ENCODE data around the gene SCLT1.

The SCLT1 gene

DNA sequence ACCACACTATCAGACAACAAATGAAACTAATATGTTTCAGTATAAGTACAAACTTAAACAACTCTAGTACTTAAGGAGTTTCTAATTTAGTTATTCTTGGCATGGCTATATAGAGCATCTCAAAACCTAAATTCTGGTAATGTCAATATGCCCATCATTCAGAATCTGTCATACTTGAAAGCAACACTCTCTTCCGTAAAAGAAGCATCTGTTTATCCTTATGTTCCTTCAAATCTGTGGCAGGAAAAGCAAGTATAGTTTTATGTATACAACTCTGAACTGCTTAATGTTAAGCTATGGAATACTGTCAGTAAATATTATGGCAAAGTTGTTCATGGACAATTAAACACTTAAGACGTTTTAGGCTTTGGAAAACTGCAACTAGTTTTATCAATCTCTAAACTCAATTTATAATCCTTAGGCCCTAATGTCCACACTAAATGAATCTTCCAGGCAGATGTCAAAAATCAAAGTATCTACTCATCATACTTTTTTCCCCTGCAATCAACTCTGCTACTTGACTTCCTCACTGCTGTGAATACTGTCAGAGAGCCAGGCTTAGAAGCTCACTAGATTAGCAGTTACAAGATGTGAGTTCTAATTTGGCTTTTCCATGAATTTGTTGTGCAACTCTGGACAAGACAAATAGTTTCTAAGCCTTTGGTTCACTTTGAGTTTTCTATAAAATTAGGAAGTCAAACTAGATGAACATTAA, 109.4 kb downstream of the SCLT1 start:
- TF ChIP-seq, protein P1, sequence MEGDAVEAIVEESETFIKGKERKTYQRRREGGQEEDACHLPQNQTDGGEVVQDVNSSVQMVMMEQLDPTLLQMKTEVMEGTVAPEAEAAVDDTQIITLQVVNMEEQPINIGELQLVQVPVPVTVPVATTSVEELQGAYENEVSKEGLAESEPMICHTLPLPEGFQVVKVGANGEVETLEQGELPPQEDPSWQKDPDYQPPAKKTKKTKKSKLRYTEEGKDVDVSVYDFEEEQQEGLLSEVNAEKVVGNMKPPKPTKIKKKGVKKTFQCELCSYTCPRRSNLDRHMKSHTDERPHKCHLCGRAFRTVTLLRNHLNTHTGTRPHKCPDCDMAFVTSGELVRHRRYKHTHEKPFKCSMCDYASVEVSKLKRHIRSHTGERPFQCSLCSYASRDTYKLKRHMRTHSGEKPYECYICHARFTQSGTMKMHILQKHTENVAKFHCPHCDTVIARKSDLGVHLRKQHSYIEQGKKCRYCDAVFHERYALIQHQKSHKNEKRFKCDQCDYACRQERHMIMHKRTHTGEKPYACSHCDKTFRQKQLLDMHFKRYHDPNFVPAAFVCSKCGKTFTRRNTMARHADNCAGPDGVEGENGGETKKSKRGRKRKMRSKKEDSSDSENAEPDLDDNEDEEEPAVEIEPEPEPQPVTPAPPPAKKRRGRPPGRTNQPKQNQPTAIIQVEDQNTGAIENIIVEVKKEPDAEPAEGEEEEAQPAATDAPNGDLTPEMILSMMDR (IDR thresholded peaks at IDR 0.05; ENCODE audit: borderline replicate concordance, insufficient read depth, low read depth, low read length) = no peak

DNA sequence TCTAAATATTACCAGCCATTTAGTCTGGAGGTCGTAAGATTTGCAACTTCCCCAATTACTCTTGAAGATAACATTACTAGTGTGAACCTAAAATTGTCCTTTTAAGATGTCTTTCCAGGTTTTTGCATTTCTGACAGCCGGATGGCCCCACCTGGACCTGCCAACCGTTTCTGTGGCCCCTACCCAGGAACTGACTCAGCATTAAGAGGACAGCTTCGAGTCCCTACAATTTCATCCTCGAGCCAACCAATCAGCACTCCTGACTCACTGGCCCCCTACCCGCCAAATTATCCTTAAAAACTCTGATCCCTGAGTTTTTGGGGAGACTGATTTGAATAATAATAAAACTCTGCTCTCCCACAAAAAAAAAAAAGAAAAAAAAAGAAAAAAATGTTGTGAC, 112.0 kb downstream of the SCLT1 start:
- TF ChIP-seq, protein P1 (IDR thresholded peaks at IDR 0.05; ENCODE audit: borderline replicate concordance, insufficient read depth, low read depth, low read length) = no peak
- H3K4me3 ChIP-seq (ENCODE audit: low read depth, low read length) = no peak overlapping the region

More for the DNA sequence above, 109.4 kb downstream of the SCLT1 start:
- no peak overlapping the region for H3K4me3 ChIP-seq (ENCODE audit: low read depth, low read length)

DNA sequence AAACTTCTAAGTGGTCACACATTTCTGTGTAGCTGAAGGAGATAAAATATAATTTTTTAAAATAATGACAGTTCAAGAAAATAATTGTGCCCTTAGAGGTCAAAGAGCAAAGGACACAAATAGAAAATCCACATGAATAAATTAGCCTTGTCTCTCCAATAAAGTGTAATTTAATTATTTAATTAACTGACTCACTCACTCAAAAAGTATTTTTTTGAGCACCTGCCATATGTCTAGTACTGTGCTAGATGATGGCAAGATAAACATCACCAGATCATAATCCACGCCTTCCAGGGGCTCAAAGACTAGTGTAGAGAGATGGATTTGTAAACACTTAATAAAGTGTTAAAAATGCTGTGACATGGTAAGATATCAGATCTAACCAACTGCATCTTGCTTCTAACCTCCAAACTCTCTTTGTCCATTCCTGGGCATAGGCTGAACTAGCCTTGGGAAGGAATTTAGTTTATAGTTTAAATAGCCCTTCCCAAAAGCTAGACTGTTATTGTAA, 112.5 kb downstream of the SCLT1 start:
- H3K4me3 ChIP-seq (ENCODE audit: low read depth, low read length) = no peak overlapping the region
- TF ChIP-seq, protein P1 (IDR thresholded peaks at IDR 0.05; ENCODE audit: borderline replicate concordance, insufficient read depth, low read depth, low read length) = no peak

DNA sequence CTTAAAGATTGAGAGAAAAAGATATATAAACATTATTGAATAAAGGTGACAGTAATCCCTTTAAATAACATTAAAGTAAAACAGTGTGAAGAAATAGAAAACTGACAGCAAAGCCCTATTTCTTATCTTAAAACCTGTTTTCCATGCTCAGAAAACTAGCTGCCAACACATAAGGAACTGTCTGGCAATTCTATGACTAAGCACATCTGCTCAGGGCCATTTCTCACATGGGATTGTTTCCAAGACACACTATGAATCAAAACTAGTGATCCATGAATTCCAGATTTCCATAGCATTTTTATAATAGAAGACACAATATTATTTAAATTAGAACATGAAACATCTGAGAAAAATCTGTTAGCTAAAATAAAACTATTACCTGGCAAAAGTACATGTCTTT, 113.4 kb downstream of the SCLT1 start:
- no peak overlapping the region for H3K4me3 ChIP-seq (ENCODE audit: low read depth, low read length)
- TF ChIP-seq, protein P1 (IDR thresholded peaks at IDR 0.05; ENCODE audit: borderline replicate concordance, insufficient read depth, low read depth, low read length) = no peak

DNA sequence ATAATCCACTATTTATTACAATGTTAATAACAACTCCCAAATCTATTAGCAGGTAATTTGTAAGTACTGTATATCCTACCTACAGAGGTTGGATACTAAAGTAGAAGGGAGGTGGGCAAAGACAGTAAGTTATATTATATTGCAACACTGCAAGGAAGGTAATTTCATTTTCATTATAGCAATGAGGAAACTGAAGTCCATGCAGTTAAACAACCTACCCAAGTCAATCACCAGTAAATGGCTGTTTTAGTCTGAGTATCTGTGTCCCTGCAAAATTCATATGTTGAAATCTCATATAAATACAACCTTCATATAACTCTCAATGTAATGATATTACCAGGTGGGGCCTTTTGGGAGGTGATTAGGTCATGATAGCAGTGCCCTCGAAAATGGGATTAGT, 114.4 kb downstream of the SCLT1 start:
- TF ChIP-seq, protein P1 (IDR thresholded peaks at IDR 0.05; ENCODE audit: borderline replicate concordance, insufficient read depth, low read depth, low read length) = no peak
- H3K4me3 ChIP-seq (ENCODE audit: low read depth, low read length) = no peak overlapping the region

DNA sequence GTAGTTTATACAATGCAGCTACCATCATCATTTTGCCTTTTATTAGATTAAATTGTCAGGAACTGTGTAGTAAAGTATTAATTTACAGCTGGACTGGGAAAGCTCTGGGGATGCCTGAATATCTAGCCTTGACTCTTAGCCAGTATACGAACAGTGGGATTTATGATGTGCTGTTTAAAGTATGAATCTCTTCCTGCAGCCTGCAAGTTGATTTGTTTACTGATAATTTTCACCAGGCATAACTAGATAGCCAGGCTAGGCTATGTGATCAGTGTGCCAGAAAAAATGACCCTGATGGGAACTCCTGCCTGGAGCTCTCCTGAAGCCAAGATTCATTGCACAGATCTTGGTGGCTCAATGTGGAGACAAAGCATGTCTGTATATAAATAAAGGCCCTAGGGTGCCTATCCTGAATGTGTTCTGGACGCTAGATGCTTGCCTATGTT, 119.2 kb downstream of the SCLT1 start:
- TF ChIP-seq, protein P1 (IDR thresholded peaks at IDR 0.05; ENCODE audit: borderline replicate concordance, insufficient read depth, low read depth, low read length) = no peak
- no peak overlapping the region for H3K4me3 ChIP-seq (ENCODE audit: low read depth, low read length)

DNA sequence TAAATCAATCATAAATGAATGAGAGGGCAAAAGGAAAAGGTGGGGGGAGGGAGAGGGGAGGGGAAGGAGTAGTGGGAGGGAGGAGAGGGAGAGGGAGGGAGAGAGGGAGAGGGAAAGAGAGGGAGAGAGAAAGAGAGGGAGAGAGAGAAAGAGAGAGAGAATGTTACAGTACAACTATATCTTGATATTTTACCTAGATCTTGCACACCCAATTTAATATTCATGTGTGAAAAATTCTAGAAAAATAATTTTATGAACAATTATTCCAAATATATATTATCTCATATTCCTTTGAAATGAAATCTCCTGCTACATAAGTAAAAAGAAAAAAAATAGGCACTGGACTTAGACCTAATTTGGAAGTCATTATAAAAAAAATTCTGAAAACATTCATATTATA, 120.0 kb downstream of the SCLT1 start:
- TF ChIP-seq, protein P1 (IDR thresholded peaks at IDR 0.05; ENCODE audit: borderline replicate concordance, insufficient read depth, low read depth, low read length) = no peak
- no peak overlapping the region for H3K4me3 ChIP-seq (ENCODE audit: low read depth, low read length)

All from GM12875 (cell line).